CD4-positive, alpha-beta T cell treated with Interferon gamma for 1 hour (primary cell): ENCODE data around the gene PEX19.

Experiments
- DNase-seq: peaks from one replicate; pipeline ENCODE4 v3.0.0-alpha.2; 2020

The PEX19 gene

GRCh38 chr1:160236806-160237205 is 48.1 kb downstream of the PEX19 start:
- DNase-seq = no peak

GRCh38 chr1:160232911-160233310 is 52.0 kb downstream of the PEX19 start:
- no peak for DNase-seq

GRCh38 chr1:160228431-160228830 is 56.5 kb downstream of the PEX19 start:
- DNase-seq = no peak

- no peak for DNase-seq
Measured at GRCh38 chr1:160227561-160227960, 57.4 kb downstream of the PEX19 start.

- DNase-seq = no peak
Measured at GRCh38 chr1:160227034-160227433, 57.9 kb downstream of the PEX19 start.
